ENCODE data around the gene KCTD17. TPM values are rescaled to one million over a fixed set of nuclear protein-coding genes. Genes with fewer than 3 reads are reported as not detected.
"Not testable (repeated sequence)": the region's sequence is repeated elsewhere in the genome, so short reads cannot be mapped to it uniquely, and the experiment has no call there.

KCTD17 gene
- total RNA-seq, 3 donors from 2014 or later, result 8.2 to 17.4 (median 11.1) TPM

DNA sequence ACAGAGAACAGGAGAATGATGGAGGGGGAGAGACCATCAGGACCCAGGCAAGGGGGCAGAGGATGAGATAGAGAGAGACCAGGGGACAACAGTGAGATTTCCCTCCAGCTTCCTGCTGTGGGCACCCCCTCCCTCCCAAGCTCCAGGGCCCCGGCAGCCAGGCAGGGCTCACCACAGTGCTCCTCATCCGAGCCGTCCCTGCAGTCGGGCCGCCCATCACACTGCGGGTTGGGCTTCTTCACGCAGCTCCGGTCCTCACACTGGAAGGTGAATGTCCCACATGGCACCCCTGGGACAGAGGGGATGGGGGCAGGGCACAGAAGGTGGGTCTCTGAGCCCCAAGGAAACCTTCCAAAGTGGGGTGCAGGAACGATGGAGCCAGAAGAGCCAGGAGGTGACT is 19.2 kb downstream of the KCTD17 start:
- Histone ChIP-seq H3K9me3 (no peaks in the 10 kb centered on the region), H3K27me3 (peaks cover 2 to 57% of the 10 kb centered on the region in 2 donors), H3K4me1 (no peaks in the 10 kb centered on the region), H3K4me3 (no peak overlapping the region), H3K27ac (no peak overlapping the region), H3K36me3 (no peaks in the 10 kb centered on the region)
- no peak for DNase-seq (ENCODE audit: low spot score in 2 of 2)
- intact Hi-C loops (cut with DNase I; ENCODE audit: low total_unique reads), result loop anchor here (2.0 kb wide), 1 partner anchor 28 kb away; no protein-coding TSS in a partner anchor
- TF ChIP-seq, protein P1, sequence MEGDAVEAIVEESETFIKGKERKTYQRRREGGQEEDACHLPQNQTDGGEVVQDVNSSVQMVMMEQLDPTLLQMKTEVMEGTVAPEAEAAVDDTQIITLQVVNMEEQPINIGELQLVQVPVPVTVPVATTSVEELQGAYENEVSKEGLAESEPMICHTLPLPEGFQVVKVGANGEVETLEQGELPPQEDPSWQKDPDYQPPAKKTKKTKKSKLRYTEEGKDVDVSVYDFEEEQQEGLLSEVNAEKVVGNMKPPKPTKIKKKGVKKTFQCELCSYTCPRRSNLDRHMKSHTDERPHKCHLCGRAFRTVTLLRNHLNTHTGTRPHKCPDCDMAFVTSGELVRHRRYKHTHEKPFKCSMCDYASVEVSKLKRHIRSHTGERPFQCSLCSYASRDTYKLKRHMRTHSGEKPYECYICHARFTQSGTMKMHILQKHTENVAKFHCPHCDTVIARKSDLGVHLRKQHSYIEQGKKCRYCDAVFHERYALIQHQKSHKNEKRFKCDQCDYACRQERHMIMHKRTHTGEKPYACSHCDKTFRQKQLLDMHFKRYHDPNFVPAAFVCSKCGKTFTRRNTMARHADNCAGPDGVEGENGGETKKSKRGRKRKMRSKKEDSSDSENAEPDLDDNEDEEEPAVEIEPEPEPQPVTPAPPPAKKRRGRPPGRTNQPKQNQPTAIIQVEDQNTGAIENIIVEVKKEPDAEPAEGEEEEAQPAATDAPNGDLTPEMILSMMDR (IDR thresholded peaks at IDR 0.05), result no peak
- TF ChIP-seq POLR2A (IDR thresholded peaks at IDR 0.05) (no peak), POLR2AphosphoS5 (IDR thresholded peaks at IDR 0.05) (no peak)

DNA sequence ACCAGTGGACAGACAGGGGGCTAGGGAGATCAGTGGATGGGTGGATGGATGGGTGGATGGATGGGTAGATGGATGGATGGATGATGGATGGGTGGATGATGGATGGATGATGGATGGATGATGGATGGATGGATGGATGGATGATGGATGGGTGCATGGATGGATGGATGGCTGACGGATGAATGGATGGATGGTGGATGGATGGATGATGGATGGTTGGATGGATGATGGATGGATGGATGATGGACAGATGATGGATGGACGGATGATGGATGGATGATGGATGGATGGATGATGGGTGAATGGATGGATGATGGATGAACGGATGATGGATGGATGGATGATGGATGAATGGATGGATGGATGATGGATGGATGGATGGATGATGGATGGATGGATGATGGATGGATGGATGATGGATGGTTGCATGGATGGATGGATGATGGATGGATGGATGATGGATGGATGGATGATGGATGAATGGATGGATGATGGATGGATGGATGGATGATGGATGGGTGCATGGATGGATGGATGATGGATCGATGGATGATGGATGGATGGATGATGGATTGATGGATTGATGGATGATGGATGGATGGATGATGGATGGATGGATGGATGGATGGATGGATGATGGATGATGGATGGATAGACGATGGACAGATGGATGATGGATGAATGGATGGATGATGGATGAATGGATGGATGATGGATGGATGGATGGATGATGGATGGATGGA is 20.5 kb downstream of the KCTD17 start:
- H3K27me3 ChIP-seq, result peaks cover 2 to 57% of the 10 kb centered on the region in 2 donors
- H3K4me3 ChIP-seq; H3K36me3 ChIP-seq; H3K9me3 ChIP-seq; H3K27ac ChIP-seq; DNase-seq (ENCODE audit: low spot score in 2 of 2); H3K4me1 ChIP-seq: not testable (repeated sequence)
- intact Hi-C loops (cut with DNase I; ENCODE audit: low total_unique reads), result loop anchor here (2.0 kb wide), 1 partner anchor 27 kb away; no protein-coding TSS in a partner anchor

DNA sequence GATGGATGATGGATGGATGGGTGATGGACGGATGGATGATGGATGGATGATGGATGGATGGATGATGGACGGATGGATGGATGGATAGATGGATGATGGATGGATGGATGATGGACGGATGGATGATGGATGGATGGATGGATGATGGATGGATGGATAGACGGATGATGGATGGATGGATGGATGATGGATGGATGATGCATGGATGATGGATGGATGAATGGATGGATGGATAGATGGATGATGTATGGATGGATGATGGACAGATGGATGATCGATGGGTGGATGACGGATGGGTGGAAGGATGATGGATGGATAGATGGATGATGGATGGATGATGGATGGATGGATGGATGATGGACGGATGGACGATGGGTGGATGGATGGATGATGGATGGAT is 21.1 kb downstream of the KCTD17 start:
- Histone ChIP-seq H3K4me3 (no peak overlapping the region), H3K36me3 (no peaks in the 10 kb centered on the region), H3K27me3 (peaks cover 2 to 54% of the 10 kb centered on the region in 2 donors), H3K27ac (no peak overlapping the region), H3K9me3 (no peaks in the 10 kb centered on the region), H3K4me1 (no peaks in the 10 kb centered on the region)
- intact Hi-C loops (cut with DNase I; ENCODE audit: low total_unique reads), result no loop called here
- no peak for DNase-seq (ENCODE audit: low spot score in 2 of 2)
- no peak for TF ChIP-seq POLR2AphosphoS5 (IDR thresholded peaks at IDR 0.05)
- TF ChIP-seq, protein P1 (IDR thresholded peaks at IDR 0.05), result no peak
- TF ChIP-seq POLR2A (IDR thresholded peaks at IDR 0.05), result no peak

DNA sequence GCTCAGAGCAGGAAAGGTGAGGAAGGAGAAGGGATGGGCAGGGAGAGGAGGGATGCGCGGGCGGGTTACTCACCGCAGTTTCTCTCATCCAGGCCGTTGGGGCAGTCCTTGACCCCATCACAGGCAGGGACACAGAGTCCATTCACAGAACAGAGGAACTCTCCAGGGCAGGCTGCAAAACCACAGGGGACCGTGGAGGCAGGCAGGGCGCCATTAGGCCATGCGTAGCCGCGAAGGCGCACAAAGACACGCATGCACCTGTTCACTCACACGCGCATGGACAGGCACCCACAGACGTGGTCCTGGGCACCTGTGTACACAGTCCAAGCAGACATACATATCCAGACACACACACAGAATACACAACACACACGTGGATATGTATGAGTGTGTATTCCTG is 23.0 kb downstream of the KCTD17 start:
- no peak for DNase-seq (ENCODE audit: low spot score in 2 of 2)
- no peak overlapping the region for H3K4me3 ChIP-seq
- H3K27me3 ChIP-seq, result peaks cover 0 to 35% of the 10 kb centered on the region in 2 donors
- H3K4me1 ChIP-seq, result no peaks in the 10 kb centered on the region
- TF ChIP-seq, protein P1 (IDR thresholded peaks at IDR 0.05), result no peak
- no peak for TF ChIP-seq POLR2A (IDR thresholded peaks at IDR 0.05)
- no peak for TF ChIP-seq POLR2AphosphoS5 (IDR thresholded peaks at IDR 0.05)
- no peaks in the 10 kb centered on the region for H3K36me3 ChIP-seq
- H3K9me3 ChIP-seq, result no peaks in the 10 kb centered on the region
- H3K27ac ChIP-seq, result no peak overlapping the region
- intact Hi-C loops (cut with DNase I; ENCODE audit: low total_unique reads), result no loop called here

DNA sequence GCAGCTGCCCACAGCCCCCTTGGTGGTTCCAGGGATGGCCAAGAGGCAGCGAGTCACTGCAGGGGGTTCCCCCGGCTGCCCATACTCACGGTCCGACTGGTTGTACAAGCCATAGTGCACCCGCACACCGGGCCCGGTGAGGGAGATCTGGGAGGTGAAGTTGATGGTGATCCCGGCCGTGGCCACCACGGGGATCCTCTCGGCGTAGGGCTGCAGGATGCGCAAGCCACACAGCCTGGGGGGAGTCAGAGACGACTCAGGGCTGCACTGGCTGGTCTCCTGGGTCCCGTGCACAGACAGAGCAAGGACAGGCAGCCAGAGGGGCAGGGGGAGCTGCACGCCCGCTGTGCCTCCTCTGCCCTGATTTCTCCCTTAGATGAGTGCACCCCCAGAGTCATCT is 23.5 kb downstream of the KCTD17 start:
- H3K27me3 ChIP-seq, result peaks cover 0 to 30% of the 10 kb centered on the region in 2 donors
- no peaks in the 10 kb centered on the region for H3K9me3 ChIP-seq
- no peaks in the 10 kb centered on the region for H3K4me1 ChIP-seq
- DNase-seq (ENCODE audit: low spot score in 2 of 2), result no peak
- intact Hi-C loops (cut with DNase I; ENCODE audit: low total_unique reads), result loop anchor here (5.0 kb wide), 1 partner anchor 513 kb away; no protein-coding TSS in a partner anchor
- H3K4me3 ChIP-seq, result no peak overlapping the region
- H3K36me3 ChIP-seq, result no peaks in the 10 kb centered on the region
- no peak overlapping the region for H3K27ac ChIP-seq
- TF ChIP-seq POLR2A (IDR thresholded peaks at IDR 0.05), result no peak
- no peak for TF ChIP-seq POLR2AphosphoS5 (IDR thresholded peaks at IDR 0.05)
- TF ChIP-seq, protein P1 (IDR thresholded peaks at IDR 0.05), result no peak
